Body of pancreas (tissue), 4 donors: ENCODE measurements around the gene CFAP77.

ENCODE experiments used
- POLR2A ChIP-seq, 3 donors: fragments of 450-650 bp; IDR thresholded peaks; one replicate each; pipeline ENCODE4 v1.6.1; 2016; ENCODE audit warnings: antibody characterized with exemption in 3 of 3, mild to moderate bottlenecking in 2 of 3
- TF ChIP-seq, protein P1 (sequence below), 7 experiments: fragments of 450-650 bp in 4 of 7; fragments of 200-600 bp in 3 of 7; sonication (generic) in 3 of 7; IDR thresholded peaks; one replicate each; pipeline ENCODE4 v1.5.1; 2016 to 2019; ENCODE audit warnings: antibody characterized with exemption in 7 of 7

DNA sequence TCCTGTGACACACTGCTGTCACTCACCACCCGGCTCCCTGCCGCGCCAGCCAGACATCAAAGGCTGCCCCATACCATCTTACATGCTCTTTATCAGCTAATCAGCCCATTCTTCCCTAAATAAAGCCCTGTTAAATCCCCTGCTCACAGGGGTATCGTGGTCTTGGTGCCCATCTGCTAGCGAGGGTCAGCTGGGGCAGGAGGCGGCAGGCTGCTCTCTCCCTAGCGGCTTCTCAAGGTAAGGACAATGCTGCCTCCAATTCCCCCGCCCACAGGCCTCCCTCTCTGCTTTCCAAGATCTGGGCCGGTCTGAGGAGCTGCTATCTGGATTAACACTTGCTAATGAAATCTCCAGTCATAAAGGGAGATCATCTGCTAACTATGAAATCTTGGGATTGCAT, 199.2 kb downstream of the CFAP77 start:
- TF ChIP-seq, protein P1, sequence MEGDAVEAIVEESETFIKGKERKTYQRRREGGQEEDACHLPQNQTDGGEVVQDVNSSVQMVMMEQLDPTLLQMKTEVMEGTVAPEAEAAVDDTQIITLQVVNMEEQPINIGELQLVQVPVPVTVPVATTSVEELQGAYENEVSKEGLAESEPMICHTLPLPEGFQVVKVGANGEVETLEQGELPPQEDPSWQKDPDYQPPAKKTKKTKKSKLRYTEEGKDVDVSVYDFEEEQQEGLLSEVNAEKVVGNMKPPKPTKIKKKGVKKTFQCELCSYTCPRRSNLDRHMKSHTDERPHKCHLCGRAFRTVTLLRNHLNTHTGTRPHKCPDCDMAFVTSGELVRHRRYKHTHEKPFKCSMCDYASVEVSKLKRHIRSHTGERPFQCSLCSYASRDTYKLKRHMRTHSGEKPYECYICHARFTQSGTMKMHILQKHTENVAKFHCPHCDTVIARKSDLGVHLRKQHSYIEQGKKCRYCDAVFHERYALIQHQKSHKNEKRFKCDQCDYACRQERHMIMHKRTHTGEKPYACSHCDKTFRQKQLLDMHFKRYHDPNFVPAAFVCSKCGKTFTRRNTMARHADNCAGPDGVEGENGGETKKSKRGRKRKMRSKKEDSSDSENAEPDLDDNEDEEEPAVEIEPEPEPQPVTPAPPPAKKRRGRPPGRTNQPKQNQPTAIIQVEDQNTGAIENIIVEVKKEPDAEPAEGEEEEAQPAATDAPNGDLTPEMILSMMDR (IDR thresholded peaks at IDR 0.05) = no peak
- no peak for TF ChIP-seq POLR2A (IDR thresholded peaks at IDR 0.05)
